WI38 (cell line): ENCODE measurements around the gene ELP6.

Experiments
- H3K4me3 ChIP-seq: 2 replicates; pipeline ENCODE4 v1.5.1; 2011; ENCODE audit warnings: low read depth, mild to moderate bottlenecking, control low read depth, low read length
- CTCF ChIP-seq: IDR thresholded peaks from 2 replicates; pipeline ENCODE4 v1.5.1; 2012; ENCODE audit warnings: low read depth, mild to moderate bottlenecking, control low read depth, low read length

The ELP6 gene

DNA sequence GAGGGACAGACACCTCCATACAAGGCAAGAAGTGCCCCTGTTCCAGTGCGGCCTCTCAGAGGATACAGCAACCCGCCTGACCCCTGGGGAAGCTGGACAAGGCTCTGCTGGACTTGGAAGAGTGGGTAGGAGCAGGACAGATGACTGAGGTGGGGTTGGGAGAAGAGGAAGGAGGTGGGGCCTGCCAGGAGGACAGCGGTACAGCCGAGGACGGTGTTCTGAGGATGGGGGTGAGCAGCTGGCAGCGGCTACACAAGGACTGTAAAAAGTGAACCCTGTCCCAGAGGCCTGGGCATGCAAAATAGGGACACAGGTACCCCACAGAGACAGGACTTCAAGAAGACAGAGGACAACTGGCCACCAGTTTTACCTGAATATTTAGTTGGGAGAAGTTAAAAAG lies 23.5 kb upstream of the ELP6 start:
- TF ChIP-seq CTCF, result no peak
- H3K4me3 ChIP-seq, result no peak overlapping the region

GRCh38 chr3:47536221-47536891 lies 22.8 kb upstream of the ELP6 start:
- TF ChIP-seq CTCF, result no peak
- no peak overlapping the region for H3K4me3 ChIP-seq

DNA sequence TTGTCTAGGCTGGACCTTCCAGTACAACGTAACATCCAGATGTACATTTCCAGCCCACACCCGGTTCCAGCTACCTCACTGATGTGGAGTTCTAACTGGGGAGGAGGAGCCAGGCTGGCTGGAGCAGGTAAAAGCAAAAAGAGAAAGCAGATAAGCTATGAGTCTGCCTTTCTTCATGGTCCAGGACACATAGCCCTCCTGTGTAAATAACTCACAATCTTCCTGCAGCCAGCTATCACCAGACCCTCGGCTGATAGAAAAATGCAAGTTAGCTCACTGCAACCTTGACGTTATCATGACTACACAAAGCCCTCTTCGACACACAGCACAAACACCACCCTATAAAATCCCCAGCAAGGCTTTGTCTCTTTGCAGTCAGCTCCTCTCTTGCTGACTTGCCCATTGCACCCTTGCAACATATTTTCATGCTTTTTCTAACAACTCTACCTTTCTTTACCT lies 20.5 kb upstream of the ELP6 start:
- TF ChIP-seq CTCF, result no peak
- H3K4me3 ChIP-seq, result no peak overlapping the region

DNA sequence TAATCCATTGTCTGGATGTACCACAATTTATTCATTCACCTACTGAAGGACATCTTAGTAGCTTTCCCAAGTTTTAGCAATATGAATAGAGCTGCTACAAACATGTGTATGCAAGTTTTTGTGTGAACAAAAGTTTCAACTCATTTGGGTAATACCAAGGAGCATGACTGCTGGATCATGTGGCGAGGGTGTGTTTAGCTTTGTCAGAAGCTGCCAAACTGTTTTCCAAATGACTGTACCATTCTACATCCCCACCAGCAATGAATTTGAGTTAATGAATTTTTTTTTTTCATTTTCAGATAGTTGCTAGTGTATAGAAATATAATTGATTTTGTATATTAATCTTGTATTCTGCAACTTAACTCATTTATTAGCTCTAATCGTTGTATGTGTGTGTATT lies 20.0 kb upstream of the ELP6 start:
- TF ChIP-seq CTCF, result no peak
- no peak overlapping the region for H3K4me3 ChIP-seq

- no peak overlapping the region for H3K4me3 ChIP-seq
- no peak for TF ChIP-seq CTCF
Observed at GRCh38 chr3:47527952-47528725, 14.6 kb upstream of the ELP6 start.

GRCh38 chr3:47525617-47526016 lies 12.1 kb upstream of the ELP6 start:
- no peak overlapping the region for H3K4me3 ChIP-seq
- TF ChIP-seq CTCF, result no peak
